Prostate gland (tissue), 2 donors: ENCODE results near the gene ARHGAP26.

Experiments
- CTCF ChIP-seq, 4 experiments: fragments of 200-600 bp in 2 of 4; fragments of 450-650 bp in 2 of 4; sonication (generic) in 2 of 4; IDR thresholded peaks; 1 replicate in 3 of 4; 2 replicates in 1 of 4; pipeline ENCODE4 v1.5.1; 2016 to 2019; ENCODE audit warnings: antibody characterized with exemption in 4 of 4, mild to moderate bottlenecking in 2 of 4, moderate library complexity in 2 of 4
- POLR2A ChIP-seq: fragments of 450-650 bp; IDR thresholded peaks from one replicate; pipeline ENCODE4 v1.6.1; 2016; ENCODE audit warnings: antibody characterized with exemption, mild to moderate bottlenecking

- no peak for TF ChIP-seq POLR2A
- no peak for TF ChIP-seq CTCF (IDR thresholded peaks at IDR 0.05)
Measured at GRCh38 chr5:143216211-143216610, 446.0 kb downstream of the ARHGAP26 start.
